NCI-H1694 (cell line): ENCODE data around the gene MSH6.
"Not testable (repeated sequence)": the region's sequence is repeated elsewhere in the genome, so short reads cannot be mapped to it uniquely, and the experiment has no call there.

Experiments used
- DNase-seq: peaks from one replicate; lab custom pipeline; 2025; lab: John Stamatoyannopoulos, UW

The MSH6 gene

DNA sequence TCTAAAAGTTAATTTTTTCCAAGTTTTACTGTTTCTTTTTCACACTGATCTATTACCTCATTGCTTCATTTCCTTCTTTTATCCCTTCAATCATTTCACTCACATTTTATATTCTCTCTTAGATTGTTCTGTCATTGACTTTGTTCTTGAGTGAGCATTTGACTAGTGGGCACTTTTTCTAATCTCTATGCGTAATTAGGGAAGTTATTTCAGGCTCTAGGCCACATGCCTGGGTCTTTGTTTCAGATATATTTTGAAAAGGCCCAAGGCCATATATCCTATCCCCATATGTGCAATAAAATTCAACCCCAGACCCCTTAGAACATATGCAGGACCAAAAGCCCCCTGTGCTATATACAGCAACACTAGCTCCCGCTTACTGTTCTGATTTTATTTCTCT is 61.2 kb downstream of the MSH6 start:
- no peak for DNase-seq

DNA sequence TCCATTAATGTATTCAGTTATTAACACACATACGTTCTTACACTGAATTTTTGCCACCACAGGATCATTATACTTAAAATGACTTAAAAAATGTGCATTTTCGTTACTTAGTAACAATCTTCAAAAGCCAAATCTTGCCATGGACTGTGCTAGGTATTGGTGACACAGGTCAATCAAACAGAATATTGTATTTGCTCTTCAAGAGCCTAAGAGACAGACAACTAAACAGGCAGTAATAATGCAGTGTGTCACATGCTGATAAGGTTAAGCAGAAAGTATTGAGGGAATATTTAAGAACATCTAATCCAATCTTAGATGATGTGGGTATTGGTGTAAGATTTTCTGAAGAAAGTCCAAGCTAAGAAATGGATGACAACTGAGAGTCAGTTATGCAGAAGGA is 66.4 kb downstream of the MSH6 start:
- DNase-seq, result no peak

DNA sequence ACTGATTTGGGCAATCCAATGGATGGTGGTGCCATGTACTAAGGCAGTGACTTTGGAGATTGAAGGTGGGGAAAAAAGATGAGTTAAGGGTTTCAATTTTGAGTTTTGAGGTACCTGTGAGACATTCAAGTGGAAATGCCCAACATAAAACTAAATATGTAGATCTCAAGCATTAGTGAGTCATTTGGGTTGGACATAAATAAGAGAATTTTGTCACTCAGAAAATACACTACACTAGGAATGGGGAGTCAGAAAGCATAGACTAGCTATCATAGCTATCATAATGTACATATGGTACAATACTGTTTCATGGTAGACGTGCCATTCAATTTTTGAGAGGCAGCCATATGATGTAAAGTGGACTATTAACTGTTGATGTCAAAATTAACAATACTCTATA is 67.3 kb downstream of the MSH6 start:
- no peak for DNase-seq

DNA sequence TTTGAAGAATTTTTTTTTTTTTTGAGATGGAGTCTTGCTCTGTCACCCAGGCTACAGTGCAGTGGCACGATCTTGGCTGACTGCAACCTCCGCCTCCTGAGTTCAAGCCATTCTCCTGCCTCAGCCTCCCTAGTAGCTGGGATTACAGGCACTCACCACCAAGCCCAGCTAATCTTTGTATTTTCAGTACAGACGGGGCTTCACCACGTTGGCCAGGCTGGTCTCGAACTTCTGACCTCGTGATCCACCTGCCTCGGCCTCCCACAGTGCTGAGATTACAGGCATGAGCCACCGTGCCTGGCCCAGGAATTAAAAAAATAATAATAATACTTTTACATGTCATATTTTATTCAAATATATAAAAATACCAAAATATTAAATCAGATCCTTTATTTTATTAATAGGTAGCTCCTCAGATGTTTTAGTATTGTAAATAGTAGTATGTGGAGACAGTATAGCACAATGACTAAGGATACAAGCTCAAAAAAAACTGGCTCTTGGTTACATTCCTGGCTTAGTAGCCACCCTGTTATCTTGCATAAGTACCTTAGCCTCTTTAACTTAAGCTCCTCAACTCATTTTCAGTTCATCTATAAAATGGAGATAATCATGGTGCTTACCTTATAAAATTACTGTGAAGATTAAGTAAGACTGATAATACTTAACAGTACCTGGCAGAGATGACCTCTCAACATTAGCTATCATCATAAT is 70.3 kb downstream of the MSH6 start:
- not testable (repeated sequence) for DNase-seq
